Erythroblast (primary cell): ENCODE measurements around the gene CCDC12.

Experiments used
- GATA1 ChIP-seq: IDR thresholded peaks from 2 replicates; pipeline ENCODE4 v1.6.1; 2011; ENCODE audit warnings: low read depth, mild to moderate bottlenecking, control low read depth, low read length, moderate library complexity
- POLR2A ChIP-seq: IDR thresholded peaks from 2 replicates; pipeline ENCODE4 v1.6.1; 2011; ENCODE audit warnings: mild to moderate bottlenecking, low read length

DNA sequence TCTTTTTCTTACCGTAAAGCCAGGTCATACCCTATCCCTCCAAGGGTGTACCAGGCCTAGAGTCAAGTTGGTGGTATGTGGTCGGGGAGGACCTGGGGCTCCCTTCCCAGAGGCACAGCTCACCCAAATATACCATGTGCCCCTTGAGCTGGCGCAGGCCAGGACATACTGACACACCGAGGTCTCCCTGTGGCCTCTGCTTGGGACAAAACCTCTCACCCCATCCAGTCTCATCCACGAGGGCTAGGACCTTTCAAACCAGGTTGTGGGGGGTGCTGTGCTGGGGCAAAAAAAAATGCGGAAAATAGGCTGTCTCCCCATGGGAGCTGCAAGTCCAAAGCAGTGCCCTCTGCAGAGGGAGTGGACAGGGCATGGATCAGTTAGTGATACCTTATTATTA is 76.2 kb downstream of the CCDC12 start:
- no peak for TF ChIP-seq POLR2A
- TF ChIP-seq GATA1, result no peak
